Motor neuron (in vitro differentiated cells): ENCODE measurements around the gene SEMA4A. TPM values are rescaled to one million over a fixed set of nuclear protein-coding genes. Genes with fewer than 3 reads are reported as not detected.
"Not testable (repeated sequence)": the region's sequence is repeated elsewhere in the genome, so short reads cannot be mapped to it uniquely, and the experiment has no call there.

Experiments
- ATAC-seq, 8 experiments: fragments of 200-7000 bp; cut with Tn5 transposase; replicated peaks in 6 of 8; 2 replicates each; pipeline ENCODE4 v1.8.0; 2021; ENCODE audit warnings: mild to moderate bottlenecking in 8 of 8, moderate library complexity in 8 of 8
- H3K27ac ChIP-seq, 2 donors: fragments of 250-450 bp; sonication (Bioruptor Pico); 2 replicates each; pipeline ENCODE4 v1.9.0; 2021; ENCODE audit warnings: antibody characterized with exemption in 2 of 2, mild to moderate bottlenecking in 2 of 2, moderate library complexity in 1 of 2
- H3K4me1 ChIP-seq, 2 donors: fragments of 250-450 bp; sonication (Bioruptor Pico); replicated peaks in 1 of 2; 2 replicates each; pipeline ENCODE4 v1.6.1; 2021; ENCODE audit warnings: antibody characterized with exemption in 2 of 2, mild to moderate bottlenecking in 2 of 2, moderate library complexity in 1 of 2
- H3K4me3 ChIP-seq, 5 donors: fragments of 250-450 bp; sonication (Bioruptor Pico); 2 replicates each; pipeline ENCODE4 v1.9.0; 2021; ENCODE audit warnings: antibody characterized with exemption in 5 of 5, mild to moderate bottlenecking in 5 of 5, moderate library complexity in 4 of 5
- WGBS, 10 experiments: fragments of 450-650 bp; shearing (Covaris generic); methylation state at CpG; one replicate each; pipeline ENCODE4 v1.0.0; 2022; 5-methylcytosine and 5-hydroxymethylcytosine counted together
- in situ Hi-C, 9 experiments: fragments of 400-800 bp; cut with MboI; loops; one replicate each; pipeline ENCODE4 v1.15.0; 2021; ENCODE audit warnings: low sequenced_read_pairs in 9 of 9, low pct_unique_long_range_greater_than_20kb in 2 of 9; ENCODE audit not compliant: unreplicated experiment in 9 of 9
- total RNA-seq, 8 experiments: library from RNA; unstranded; fragments of 300-600 nt; gene quantifications; 2 replicates each; pipeline versions ENCODE4 v1.2.3 to v1.2.4, GENCODE V29; 2022

SEMA4A gene
- total RNA-seq, 8 experiments from 2014 or later: 0.85 to 6.1 (median 2.7) TPM

DNA sequence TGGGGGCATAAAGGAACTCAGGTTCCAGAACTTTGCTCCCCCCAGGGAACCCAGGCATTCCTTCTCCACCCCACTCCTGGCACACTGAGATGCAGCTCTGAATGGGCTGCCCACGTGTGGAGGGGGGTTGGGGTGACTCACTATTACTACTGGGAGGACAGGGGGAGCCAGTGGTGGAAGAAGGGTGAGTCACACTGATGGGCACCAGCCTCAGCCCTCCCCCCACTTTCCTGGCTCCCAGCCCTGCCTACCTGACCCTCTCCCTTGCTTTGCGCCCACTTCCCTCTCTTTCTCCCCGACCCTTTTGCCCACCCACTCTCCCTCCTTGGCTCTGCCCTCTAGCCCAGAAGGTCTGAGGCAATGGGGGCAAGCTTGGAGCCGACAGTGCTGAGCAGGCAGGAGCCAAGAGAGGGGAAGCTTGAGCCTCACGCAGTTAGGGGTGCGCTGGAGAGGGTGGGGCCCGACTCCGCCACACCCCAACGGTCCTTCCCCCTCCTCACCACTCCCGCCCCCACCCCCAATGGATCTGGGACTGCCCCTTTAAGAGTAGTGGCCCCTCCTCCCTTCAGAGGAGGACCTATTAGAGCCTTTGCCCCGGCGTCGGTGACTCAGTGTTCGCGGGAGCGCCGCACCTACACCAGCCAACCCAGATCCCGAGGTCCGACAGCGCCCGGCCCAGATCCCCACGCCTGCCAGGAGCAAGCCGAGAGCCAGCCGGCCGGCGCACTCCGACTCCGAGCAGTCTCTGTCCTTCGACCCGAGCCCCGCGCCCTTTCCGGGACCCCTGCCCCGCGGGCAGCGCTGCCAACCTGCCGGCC, 39.1 kb upstream of the SEMA4A start, which contains the start of gene LMNA:
Gene LMNA (plus strand): TSS at position 611 of the 818 bp plus-strand sequence. CDS start 208 bp downstream, outside the sequence.
- peak; percentile 68 to 90 (median 86) for ATAC-seq
- in situ Hi-C loops: no loop called here
- Histone ChIP-seq H3K4me1 (peaks cover 27 to 39% of the 10 kb centered on the region in 2 donors), H3K4me3 (peak within 1 kb of the TSS; percentile 21 to 51 (median 37)), H3K27ac (peak within 1 kb of the TSS in 1 of 2 donors; percentile 24)
- 0 to 21% (median 14%) methylated on average over 1 to 11 of the region's 37 CpGs; no CpG with 5 or more reads in 6 of the 10 experiments for WGBS, 10 experiments

DNA sequence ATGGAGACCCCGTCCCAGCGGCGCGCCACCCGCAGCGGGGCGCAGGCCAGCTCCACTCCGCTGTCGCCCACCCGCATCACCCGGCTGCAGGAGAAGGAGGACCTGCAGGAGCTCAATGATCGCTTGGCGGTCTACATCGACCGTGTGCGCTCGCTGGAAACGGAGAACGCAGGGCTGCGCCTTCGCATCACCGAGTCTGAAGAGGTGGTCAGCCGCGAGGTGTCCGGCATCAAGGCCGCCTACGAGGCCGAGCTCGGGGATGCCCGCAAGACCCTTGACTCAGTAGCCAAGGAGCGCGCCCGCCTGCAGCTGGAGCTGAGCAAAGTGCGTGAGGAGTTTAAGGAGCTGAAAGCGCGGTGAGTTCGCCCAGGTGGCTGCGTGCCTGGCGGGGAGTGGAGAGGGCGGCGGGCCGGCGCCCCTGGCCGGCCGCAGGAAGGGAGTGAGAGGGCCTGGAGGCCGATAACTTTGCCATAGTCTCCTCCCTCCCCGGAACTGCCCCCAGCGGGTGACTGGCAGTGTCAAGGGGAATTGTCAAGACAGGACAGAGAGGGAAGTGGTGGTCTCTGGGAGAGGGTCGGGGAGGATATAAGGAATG, 38.4 kb upstream of the SEMA4A start:
- ATAC-seq: peak in 3 of 8 experiments; percentile 4 to 9 (median 7)
- Histone ChIP-seq H3K4me1 (peaks cover 27 to 41% of the 10 kb centered on the region in 2 donors), H3K27ac (no peak overlapping the region), H3K4me3 (peak overlapping the region; percentile 21 to 51 (median 37))
- in situ Hi-C loops: no loop called here
- 0 to 43% (median 33%) methylated on average over 2 to 39 of the region's 49 CpGs; no CpG with 5 or more reads in 5 of the 10 experiments for WGBS, 10 experiments

DNA sequence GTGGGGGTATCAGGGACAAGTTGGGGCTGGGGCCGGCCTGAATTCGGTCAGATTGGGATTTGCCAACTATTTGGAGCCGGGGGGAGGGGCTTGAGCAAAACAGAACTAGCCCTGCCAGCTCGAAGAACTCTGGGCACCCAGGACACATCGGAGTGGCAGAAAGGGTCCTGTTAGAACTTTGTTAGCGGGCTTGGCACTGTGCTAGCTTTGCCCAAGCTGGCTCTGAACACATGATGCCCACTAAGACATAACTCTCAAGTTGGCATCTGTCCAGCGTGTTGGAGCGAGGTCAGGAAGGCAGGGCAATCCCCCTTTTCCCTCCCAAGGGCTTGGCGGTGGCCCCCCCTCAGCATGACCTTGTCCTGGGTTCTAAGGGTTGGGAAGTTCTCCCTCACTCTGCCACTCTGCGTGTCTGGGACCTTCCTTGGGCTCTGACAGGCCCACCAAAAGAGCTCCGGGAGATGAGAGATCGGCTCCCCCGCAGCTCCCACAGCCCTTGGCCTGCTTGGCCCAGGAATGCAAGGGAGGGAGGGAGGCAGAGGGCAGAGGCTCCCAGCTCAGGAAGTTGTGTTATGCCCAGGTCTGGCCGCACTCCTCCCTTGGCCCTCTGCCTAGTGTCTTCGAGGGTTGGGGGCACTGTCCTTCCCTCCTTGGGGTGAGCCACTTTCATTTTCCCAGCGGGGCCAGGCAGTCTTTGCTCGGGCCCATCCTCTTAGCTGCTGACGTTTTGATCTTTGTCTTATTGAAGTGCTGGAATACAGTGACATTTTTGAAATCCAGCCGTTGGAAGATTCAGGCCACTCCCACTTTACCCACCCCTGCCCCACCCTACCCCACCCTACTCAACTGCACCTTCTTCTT, 37.6 kb upstream of the SEMA4A start:
- H3K4me3 ChIP-seq: peak overlapping the region in 4 of 5 donors; percentile 31 to 51 (median 42)
- H3K27ac ChIP-seq: no peak overlapping the region
- WGBS, 10 experiments: 0 to 82% (median 66%) methylated on average over 1 to 13 of the region's 19 CpGs; no CpG with 5 or more reads in 3 of the 10 experiments
- in situ Hi-C loops: no loop called here
- H3K4me1 ChIP-seq: peaks cover 27 to 41% of the 10 kb centered on the region in 2 donors
- peak in 4 of 8 experiments; percentile 1 to 14 (median 6) for ATAC-seq

DNA sequence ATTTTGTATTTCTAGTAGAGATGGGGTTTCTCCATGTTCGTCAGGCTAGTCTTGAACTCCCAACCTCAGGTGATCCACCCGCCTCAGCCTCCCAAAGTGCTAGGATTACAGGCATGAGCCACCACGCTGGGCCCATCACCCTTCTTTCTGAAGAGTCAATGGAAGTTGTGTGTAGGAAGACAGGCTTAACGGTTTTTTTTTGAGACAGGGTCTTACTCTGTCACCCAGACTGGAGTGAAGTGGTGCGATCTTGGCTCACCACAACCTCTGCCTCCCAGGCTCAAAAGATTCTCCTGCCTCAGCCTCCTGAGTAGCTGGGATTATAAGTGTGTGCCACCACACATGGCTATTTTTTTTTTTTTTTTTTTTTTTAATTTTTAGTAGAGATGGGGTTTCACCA, 36.7 kb upstream of the SEMA4A start:
- in situ Hi-C loops, H3K27ac ChIP-seq, ATAC-seq, H3K4me3 ChIP-seq: not testable (repeated sequence)
- WGBS, 10 experiments: 15 to 100% (median 95%) methylated on average over 2 to 5 of the region's 5 CpGs; no CpG with 5 or more reads in 6 of the 10 experiments
- H3K4me1 ChIP-seq: peaks cover 27 to 41% of the 10 kb centered on the region in 2 donors

DNA sequence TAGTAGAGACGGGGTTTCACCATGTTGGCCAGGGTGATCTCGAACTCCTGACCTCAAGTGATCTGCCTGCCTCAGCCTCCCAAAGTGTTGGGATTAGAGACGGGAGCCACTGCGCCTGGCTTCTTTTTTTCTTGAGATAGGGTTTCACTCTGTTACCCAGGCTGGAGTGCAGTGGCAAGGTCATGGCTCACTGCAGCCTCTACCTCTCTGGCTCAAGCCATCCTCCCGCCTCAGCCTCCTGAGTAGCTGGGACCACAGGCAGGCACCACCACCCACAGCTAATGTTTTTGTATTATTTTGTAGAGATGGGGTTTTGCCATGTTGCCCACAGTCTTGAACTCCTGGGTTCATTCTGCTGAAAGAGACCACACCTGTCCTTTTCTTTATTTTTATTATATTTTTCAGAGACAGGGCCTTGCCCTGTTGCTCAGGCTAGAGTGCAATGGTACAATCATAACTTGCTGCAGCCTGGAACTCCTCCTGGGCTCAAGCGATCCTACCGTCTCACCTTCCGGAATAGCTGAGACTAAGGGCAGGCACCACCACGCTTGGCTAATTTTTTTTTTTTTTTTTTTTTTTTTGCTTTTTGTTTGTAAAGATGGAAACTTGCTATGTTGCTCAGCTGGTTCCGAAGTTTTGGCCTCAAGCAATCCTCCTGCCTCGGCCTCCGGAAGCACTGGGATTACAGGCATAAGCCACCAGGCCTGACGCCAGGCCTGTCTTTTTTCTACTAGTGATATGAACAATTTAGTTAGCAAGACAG, 35.8 kb upstream of the SEMA4A start:
- peaks cover 30 to 47% of the 10 kb centered on the region in 2 donors for H3K4me1 ChIP-seq
- 0 to 100% (median 89%) methylated on average over 4 to 13 of the region's 13 CpGs for WGBS, 10 experiments

DNA sequence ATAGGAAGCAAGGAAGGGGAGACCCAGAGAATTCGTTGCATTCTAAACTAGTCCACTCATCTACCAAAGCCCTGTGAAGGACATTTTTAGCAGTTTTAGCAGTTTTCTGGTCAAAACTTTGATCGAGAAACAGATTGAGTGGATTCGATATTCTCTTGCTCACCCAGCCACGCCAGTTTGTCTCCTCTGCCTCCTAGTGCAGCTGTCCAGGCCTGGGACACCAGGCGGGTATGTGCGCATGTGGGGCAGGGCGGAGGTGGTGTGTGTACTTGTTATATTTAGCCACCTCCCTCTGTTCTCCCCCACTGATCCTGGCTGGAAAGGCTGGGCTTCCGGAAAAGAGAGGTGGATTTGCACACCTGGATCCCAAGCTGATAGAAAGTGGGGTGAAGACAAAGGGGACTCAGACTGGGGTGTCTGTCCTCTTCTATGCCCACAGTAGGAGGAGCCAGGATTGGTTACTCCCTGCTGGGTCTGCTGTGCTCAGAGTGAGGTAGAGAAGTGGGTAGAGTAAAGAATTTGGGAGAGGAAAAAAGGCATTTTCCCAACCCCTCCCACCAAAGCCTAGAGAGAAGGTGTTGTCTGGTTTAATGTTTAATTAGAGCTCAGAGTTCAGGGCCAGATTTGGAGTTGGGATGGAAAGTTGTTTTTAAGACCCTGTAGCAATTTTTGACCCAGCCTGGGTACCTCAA, 35.1 kb upstream of the SEMA4A start:
- H3K27ac ChIP-seq: no peak overlapping the region
- H3K4me1 ChIP-seq: peaks cover 26 to 49% of the 10 kb centered on the region in 2 donors
- in situ Hi-C loops: no loop called here
- 0 to 91% (median 83%) methylated on average over 1 to 8 of the region's 8 CpGs; no CpG with 5 or more reads in 3 of the 10 experiments for WGBS, 10 experiments
- H3K4me3 ChIP-seq: no peak overlapping the region
- ATAC-seq: peak in 2 of 8 experiments; percentile 1 to 23

More for the DNA sequence above, 35.8 kb upstream of the SEMA4A start:
- Histone ChIP-seq H3K27ac (no peak overlapping the region), H3K4me3 (no peak overlapping the region)
- ATAC-seq: no peak
- in situ Hi-C loops: no loop called here

DNA sequence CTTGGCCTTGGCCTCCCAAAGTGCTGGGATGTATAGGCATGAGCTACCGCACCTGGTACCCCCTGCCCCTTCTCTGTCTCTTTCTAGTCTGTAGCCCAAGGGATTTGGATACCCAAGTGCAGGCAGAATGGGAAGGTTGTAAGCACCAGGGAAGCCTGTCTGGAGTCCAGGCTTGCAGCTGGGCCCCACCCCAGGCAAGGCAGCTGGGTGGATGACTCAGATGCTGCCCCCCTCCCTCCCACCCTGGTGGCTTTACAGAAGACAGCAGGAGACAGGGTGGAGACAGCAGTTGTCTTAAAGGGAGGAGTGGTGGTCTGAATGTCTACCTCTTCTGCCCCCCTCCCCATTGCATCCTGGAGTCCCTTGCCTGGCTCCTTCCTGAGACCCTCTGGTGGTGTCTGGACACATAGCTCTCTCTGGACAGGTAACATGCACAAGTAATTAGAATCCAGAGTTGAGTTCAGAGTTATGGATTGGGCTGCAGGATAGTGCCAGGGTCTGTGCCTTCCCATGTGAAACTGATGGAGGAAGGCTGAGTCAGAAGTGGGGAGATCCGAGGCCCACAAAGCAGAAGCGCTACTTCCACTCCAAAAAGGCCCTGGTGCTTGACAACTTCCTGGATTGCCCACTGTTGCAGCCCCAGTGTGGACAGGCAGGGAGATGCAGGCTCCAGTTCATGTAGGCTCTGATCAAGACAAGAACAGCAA, 33.7 kb upstream of the SEMA4A start:
- in situ Hi-C loops: no loop called here
- H3K27ac ChIP-seq: no peak overlapping the region
- peak in 5 of 8 experiments; percentile 5 to 15 (median 6) for ATAC-seq
- no peak overlapping the region for H3K4me3 ChIP-seq
- H3K4me1 ChIP-seq: peaks cover 15 to 46% of the 10 kb centered on the region in 2 donors
- 37 to 100% (median 80%) methylated on average over 1 to 3 of the region's 3 CpGs; no CpG with 5 or more reads in 5 of the 10 experiments for WGBS, 10 experiments

DNA sequence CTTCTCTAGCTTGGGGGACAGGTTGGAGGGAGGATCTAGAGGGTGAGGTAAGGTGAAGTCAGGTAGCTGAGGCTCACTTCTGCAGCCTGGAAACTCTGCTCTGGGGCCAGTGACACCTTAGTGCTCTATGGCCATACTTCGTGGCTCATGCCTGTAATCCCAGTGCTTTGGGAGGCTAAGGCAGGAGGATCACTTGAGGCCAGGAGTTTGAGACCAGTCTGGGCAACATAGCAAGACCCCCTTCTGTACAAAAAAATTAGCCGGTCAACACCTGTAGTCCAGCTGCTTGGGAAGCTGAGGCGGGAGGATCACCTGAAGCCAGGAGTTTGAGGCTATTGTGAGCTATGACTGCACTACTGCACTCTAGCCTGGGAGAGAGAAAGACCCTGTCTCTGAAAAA, 33.1 kb upstream of the SEMA4A start:
- Histone ChIP-seq H3K4me3 (no peak overlapping the region), H3K4me1 (peaks cover 11 to 44% of the 10 kb centered on the region in 2 donors), H3K27ac (no peak overlapping the region)
- in situ Hi-C loops: no loop called here
- no peak for ATAC-seq
- WGBS, 10 experiments: 0 to 94% (median 80%) methylated on average over 1 to 3 of the region's 3 CpGs; no CpG with 5 or more reads in 5 of the 10 experiments

DNA sequence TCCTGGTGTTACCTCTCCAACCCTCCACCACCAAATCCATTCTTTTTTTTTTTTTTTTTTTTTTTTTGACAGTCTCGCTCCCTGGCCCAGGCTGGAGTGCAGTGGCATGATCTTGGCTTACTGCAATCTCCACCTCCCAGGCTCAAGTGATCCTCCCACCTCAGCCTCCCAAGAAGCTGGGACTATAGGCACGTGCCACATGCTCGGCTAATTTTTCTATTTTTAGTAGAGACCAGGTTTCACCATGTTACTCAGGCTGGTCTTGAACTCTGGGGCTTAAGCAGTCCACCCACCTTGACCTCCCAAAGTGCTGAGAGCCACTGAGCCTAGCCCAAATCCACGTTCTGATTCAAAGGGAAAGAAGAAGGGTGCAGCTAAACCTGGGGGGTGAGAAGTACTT, 32.4 kb upstream of the SEMA4A start:
- 0 to 100% (median 82%) methylated on average over 1 to 4 of the region's 4 CpGs; no CpG with 5 or more reads in 2 of the 10 experiments for WGBS, 10 experiments
- in situ Hi-C loops, H3K27ac ChIP-seq, H3K4me3 ChIP-seq, ATAC-seq: not testable (repeated sequence)
- H3K4me1 ChIP-seq: peaks cover 11 to 42% of the 10 kb centered on the region in 2 donors

DNA sequence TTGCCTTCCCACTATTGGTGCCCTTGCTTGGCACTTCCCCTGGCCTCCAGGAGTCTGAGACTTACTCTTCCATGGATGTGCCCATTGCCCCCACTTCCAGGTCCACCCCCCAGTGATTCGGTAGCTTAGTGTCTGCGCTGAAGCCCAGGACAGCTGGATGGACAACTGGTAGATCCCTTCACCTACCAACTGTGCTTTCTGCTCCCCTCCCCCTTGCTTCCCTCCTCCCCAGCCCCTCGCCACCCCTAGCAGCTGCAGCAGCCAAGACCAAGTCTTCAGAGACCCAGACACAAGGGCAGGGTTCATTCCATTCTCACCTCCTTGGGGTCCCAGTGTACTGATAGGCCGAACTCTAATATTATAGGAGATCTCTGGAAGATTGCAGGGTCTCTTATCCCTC, 31.9 kb upstream of the SEMA4A start:
- in situ Hi-C loops: no loop called here
- H3K4me1 ChIP-seq: peaks cover 15 to 43% of the 10 kb centered on the region in 2 donors
- no peak for ATAC-seq
- no peak overlapping the region for H3K4me3 ChIP-seq
- 60 to 100% (median 77%) methylated on average over 1 to 2 of the region's 4 CpGs; no CpG with 5 or more reads in 7 of the 10 experiments for WGBS, 10 experiments
- H3K27ac ChIP-seq: no peak overlapping the region

DNA sequence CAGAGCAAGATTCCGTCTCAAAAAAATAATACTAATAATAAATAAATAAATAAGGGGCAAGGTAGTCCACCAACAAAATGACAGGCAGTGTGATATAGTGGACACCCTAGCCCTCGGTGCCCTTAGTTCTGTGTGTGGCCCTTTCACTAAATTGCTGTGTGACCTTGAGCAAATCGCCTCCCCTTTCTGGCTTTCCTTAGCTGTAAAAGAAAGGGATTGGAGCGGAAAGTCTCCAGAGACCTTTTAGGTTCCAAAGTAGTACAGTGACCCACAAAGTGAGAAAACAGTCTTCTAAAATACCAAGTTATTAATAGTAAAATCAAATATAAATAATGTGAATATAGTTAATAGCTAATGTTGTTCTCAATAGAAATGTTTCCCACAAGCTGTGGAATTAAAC, 31.3 kb upstream of the SEMA4A start:
- Histone ChIP-seq H3K27ac (no peak overlapping the region), H3K4me1 (peaks cover 15 to 45% of the 10 kb centered on the region in 2 donors), H3K4me3 (no peak overlapping the region)
- ATAC-seq: no peak
- in situ Hi-C loops: no loop called here
- WGBS, 10 experiments: 0 to 89% (median 80%) methylated on average over 1 to 4 of the region's 4 CpGs; no CpG with 5 or more reads in 1 of the 10 experiments
